ENCODE data around the gene UQCRQ.
"Not testable (repeated sequence)": the region's sequence is repeated elsewhere in the genome, so short reads cannot be mapped to it uniquely, and the experiment has no call there.

UQCRQ gene

GRCh38 chr5:132831095-132831860, 35.2 kb upstream of the UQCRQ start:
- in situ Hi-C loops (cut with MboI; ENCODE audit: low sequenced_read_pairs): loop anchor here (25.0 kb wide), 1 partner anchor 444 kb away; no protein-coding TSS in a partner anchor

- in situ Hi-C loops (cut with MboI; ENCODE audit: low sequenced_read_pairs): loop anchor here (25.0 kb wide), 1 partner anchor 445 kb away; no protein-coding TSS in a partner anchor
Measured at GRCh38 chr5:132832612-132833011, 33.8 kb upstream of the UQCRQ start.

GRCh38 chr5:132834057-132834456, 32.4 kb upstream of the UQCRQ start:
- in situ Hi-C loops (cut with MboI; ENCODE audit: low sequenced_read_pairs): loop anchor here (25.0 kb wide), 1 partner anchor 447 kb away; no protein-coding TSS in a partner anchor

DNA sequence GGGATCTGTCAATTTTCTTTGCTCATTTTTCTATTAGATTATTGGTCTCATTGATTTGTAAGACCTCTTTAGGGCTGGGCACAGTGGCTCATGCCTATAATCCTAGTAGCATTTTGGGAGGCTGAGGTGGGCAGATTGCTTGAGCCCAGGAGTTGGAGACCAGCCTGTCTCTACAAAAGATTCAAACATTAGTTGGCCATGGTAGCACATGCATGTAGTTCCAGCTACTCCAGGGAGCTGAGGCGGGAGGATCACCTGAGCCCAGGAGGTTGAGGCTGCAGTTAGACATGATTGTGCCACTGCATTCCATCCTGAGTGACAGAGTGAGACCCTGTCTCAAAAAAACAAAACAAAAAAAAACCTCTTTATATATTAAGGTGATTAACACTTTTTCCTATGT, 29.6 kb upstream of the UQCRQ start:
- in situ Hi-C loops (cut with MboI; ENCODE audit: low sequenced_read_pairs): loop anchor here (25.0 kb wide), 1 partner anchor 450 kb away; no protein-coding TSS in a partner anchor

- in situ Hi-C loops (cut with MboI; ENCODE audit: low sequenced_read_pairs): loop anchor here (25.0 kb wide), 1 partner anchor 451 kb away; no protein-coding TSS in a partner anchor
Measured at GRCh38 chr5:132837868-132838267, 28.6 kb upstream of the UQCRQ start.

DNA sequence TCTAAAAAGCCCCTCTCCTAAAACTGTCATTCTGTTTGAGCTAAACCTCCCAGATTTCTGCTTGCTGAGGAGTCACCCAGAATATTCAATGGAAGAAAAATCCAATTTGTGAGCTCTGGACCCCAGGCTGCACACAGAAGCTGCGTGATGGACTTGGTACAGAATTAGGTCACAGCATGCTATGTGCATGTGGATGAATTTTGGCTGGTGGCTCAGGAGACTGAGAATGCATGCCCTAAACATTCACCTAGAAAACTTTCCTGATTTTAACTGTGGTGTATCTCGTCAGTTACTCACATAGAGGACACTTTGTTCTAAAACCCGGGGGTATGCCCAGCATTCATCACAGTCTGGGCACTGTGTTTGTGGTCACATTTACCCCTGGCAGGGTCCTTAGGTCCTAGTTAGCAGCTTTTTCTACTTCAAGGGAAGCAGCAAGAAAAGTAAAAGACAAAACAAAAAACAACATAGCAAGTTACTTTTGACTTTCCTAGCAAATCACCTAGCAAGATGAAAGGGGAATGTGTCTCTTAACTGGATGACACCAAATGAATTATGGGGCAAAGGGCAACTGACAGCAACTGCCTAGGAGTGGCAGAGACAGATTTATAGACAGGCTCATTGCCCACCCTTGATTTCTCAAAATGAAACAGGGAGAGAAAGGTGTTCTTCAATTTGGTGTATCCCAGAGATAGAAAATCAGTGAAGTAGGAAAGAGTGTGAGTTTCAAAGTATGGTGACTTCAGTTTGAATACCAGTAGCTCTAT, 27.7 kb upstream of the UQCRQ start:
- in situ Hi-C loops (cut with MboI; ENCODE audit: low sequenced_read_pairs): loop anchor here (25.0 kb wide), 1 partner anchor 451 kb away; no protein-coding TSS in a partner anchor

DNA sequence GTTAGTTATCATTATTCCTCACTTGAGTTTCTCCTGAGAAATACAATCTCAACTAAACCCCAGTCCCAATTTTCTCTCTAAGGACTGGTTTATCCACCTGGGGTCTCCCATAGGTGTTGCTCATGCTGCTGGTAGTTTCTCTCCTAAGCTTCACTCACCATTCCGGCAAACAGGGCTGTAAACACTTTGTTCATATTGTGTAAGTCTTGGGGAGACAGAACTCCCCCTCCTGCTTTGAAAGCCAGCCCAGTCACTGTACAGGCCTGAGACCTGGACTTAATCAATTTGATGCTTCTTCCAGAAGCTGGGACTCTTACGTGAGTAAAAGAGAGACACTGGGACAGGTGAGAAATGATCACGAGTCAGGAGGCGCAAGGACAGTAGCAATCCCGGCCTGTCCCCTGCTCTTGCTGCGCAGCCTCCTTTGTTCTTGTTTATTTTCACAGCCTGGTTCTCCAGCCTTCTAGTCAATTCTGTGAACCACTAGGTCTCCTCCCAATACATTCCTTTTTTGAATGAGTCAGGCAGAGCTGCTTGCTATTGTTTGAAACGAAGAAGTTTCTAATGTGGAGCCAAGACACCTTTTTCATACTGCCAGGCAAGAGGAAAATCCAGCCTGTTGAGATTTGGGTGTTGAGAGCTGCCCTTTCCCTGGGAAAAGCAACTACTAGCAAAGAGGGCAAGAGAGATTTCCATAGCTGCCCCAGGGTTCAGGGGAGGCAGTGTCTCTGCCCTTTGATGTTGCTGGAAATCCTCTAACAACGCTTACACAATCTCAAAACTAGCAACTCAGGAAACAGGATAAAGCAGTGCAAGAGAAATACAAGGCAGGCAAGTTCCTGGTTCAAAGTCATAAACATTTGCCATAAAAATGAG, 26.8 kb upstream of the UQCRQ start:
- in situ Hi-C loops (cut with MboI; ENCODE audit: low sequenced_read_pairs): loop anchor here (25.0 kb wide), 1 partner anchor 452 kb away; no protein-coding TSS in a partner anchor

GRCh38 chr5:132840313-132840712, 26.1 kb upstream of the UQCRQ start:
- in situ Hi-C loops (cut with MboI; ENCODE audit: low sequenced_read_pairs): loop anchor here (25.0 kb wide), 1 partner anchor 453 kb away; no protein-coding TSS in a partner anchor

DNA sequence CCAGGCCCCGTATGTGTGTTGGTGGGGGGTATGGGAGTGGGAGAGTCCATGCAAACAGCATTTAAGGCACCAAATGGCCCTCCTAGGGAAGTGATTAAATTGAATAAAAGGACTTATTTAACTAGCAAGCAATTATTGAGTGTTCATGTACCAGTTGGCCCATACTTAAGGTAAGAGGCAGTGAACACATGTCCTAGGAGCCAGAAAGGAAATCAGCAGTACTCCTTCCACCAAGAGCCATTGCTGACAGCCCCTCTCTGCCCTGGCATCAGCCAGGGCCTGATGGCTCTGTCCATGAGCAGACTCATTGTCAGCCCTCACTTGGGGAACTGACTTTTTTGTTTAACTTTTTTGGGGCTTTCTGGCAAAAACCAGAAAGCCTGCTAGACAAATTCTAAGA, 25.5 kb upstream of the UQCRQ start:
- in situ Hi-C loops (cut with MboI; ENCODE audit: low sequenced_read_pairs): loop anchor here (25.0 kb wide), 1 partner anchor 454 kb away; no protein-coding TSS in a partner anchor

- in situ Hi-C loops (cut with MboI; ENCODE audit: low sequenced_read_pairs): loop anchor here (25.0 kb wide), 1 partner anchor 454 kb away; no protein-coding TSS in a partner anchor
Measured at GRCh38 chr5:132841305-132841704, 25.1 kb upstream of the UQCRQ start.

GRCh38 chr5:132848270-132848669, 18.2 kb upstream of the UQCRQ start:
- in situ Hi-C loops (cut with MboI; ENCODE audit: low sequenced_read_pairs): loop anchor here (25.0 kb wide), 1 partner anchor 461 kb away; no protein-coding TSS in a partner anchor

DNA sequence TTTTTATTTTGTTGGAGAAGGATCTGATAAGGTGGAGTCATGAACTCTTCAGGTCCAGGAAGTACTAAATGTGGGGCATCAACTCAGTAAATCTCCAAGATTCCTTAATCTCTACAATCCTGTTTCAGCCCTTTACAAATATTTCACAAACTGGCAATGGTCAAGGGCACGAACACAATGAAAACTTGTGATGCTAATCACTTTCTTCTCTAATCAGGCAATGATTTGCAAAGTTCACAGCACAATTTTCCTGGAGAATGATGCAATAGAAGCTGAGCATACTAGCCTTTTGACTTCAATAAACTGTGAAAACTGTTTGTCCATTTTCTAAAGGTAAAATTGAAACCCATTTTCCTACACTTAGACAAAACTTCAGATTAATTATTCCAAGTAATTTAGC, 17.1 kb upstream of the UQCRQ start:
- in situ Hi-C loops (cut with MboI; ENCODE audit: low sequenced_read_pairs): loop anchor here (25.0 kb wide), 1 partner anchor 462 kb away; no protein-coding TSS in a partner anchor

DNA sequence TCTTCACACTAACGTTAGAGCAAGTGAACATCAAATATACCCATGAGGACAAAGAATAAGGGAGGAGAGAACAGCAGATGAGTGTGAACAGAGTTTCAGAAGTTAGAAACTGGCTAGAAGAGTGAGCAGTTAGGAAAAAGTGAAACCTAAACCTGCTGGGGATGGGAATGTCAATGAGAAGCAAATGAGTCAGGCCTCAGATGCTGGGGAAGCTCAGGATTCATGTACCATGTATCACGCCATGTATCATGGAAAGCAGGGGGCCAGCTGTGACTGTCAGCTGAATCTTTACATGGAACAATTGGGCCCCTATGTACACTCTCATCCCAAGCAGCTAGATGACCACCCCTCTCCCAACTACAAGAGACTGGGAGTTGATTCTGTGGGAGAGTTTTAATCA, 16.4 kb upstream of the UQCRQ start:
- in situ Hi-C loops (cut with MboI; ENCODE audit: low sequenced_read_pairs): no loop called here

- in situ Hi-C loops (cut with MboI; ENCODE audit: low sequenced_read_pairs): no loop called here
Measured at GRCh38 chr5:132853323-132853722, 13.1 kb upstream of the UQCRQ start.

- in situ Hi-C loops (cut with MboI; ENCODE audit: low sequenced_read_pairs): no loop called here
Measured at GRCh38 chr5:132853790-132854189, 12.7 kb upstream of the UQCRQ start.

DNA sequence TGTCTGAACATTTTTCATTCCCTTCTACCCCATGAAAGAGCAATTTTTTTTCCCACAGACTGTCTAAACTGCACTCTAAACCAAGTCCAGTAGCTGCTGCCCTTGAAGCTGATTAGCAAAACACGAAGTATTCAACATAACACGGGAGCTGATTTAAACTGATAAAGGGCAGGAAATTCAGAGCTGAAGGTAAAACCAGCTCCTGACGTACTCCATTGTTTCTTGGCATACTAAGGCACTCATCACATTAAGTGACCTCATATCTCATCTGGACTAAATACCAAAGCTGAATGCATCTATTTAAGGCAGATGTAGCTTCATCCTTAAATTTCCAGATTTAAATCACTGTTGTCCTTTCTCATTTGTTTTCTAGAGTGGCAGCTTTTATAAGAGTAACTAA, 12.1 kb upstream of the UQCRQ start:
- in situ Hi-C loops (cut with MboI; ENCODE audit: low sequenced_read_pairs): no loop called here

GRCh38 chr5:132854992-132855391, 11.4 kb upstream of the UQCRQ start:
- in situ Hi-C loops (cut with MboI; ENCODE audit: low sequenced_read_pairs): not testable (repeated sequence)

DNA sequence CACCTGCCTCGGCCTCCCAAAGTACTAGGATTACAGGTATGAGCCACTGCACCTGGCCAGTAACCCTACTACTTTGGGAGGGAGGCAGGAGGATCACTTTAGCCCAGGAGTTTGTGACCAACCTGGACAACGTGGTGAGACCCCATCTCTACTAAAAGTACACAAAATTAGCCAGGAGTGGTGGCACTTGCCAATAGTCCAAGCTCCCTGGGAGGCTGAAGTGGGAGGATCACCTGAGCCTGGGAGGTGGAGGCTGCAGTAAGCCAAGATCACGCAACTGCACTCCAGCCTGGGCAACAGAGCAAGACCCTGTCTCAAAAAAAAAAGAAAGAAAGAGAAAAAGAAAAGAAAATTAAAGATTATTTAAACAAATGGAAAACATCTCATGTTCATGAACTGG, 10.4 kb upstream of the UQCRQ start:
- in situ Hi-C loops (cut with MboI; ENCODE audit: low sequenced_read_pairs): no loop called here

DNA sequence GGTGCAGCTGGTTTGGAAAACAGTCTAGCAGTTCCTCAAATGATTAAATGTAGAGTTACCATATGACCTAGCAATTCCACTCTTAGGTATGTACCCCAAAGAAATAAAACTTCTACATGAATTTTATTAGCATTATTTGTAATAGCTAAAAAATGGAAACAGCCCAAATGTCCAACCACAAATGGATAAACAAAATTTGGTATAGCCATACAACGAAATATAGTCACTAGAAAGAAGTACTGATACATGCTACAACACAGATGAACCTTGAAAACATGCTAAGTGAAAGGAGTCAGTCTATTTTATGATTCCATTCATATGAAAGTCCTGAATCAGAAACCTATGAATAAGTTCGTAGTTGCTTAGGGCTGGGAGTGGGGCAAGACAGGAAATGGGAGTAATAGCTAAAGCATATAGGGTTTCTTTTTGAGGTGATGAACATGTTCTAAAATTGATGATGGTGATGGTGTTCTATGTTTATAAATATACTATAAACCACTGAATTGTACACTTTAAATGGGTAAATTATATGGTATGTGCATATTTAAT, 6.5 kb upstream of the UQCRQ start:
- in situ Hi-C loops (cut with MboI; ENCODE audit: low sequenced_read_pairs): no loop called here

DNA sequence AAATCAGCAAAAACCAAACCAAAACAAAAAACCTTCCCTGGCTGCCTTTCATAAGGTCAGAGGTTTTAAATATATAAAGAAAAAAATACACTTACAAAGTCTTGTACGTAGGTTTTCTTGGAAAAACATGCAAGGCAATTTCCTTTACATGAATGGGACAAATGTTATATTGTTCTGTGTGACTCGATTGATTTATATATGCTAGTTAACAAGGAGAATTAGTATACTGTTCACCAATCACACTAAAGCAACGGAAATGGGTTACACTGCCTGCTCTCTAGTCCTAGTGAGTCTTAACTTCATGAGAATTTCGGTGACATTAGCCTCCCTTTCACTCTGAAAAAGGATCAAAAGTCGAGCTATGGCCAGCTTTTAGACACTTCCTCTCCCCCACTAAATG, 5.7 kb upstream of the UQCRQ start:
- in situ Hi-C loops (cut with MboI; ENCODE audit: low sequenced_read_pairs): no loop called here
